OCI-LY3 (cell line): ENCODE measurements around the gene R3HCC1L.

ENCODE experiments used
- CTCF ChIP-seq: fragments of 200-600, 300-600 bp; sonication (generic); IDR thresholded peaks from 2 replicates; pipeline ENCODE4 v1.5.1; 2014; ENCODE audit warnings: antibody characterized with exemption, low read length, low read depth
- EZH2phosphoT487 ChIP-seq: fragments of 200-600 bp; shearing (Covaris generic); IDR thresholded peaks from 2 replicates; pipeline ENCODE4 v1.6.1; 2018; ENCODE audit warnings: antibody characterized with exemption, mixed run types, low read depth

- TF ChIP-seq CTCF (no peak), EZH2phosphoT487 (no peak)
Measured at GRCh38 chr10:98154076-98154475, 19.6 kb downstream of the R3HCC1L start.
